Spleen (tissue), 11 donors: Measurements from ENCODE around the gene SIGLECL1. TPM values are rescaled to one million over a fixed set of nuclear protein-coding genes. Genes with fewer than 3 reads are reported as not detected.

Experiments
- DNase-seq: peaks from one replicate; pipeline ENCODE4 v3.0.0-alpha.2; 2020
- H3K27ac ChIP-seq, 8 donors: fragments of 200-600 bp; sonication (generic) in 7 of 8; 1 replicate in 4 of 8; 2 replicates in 4 of 8; pipeline versions ENCODE4 v1.5.0 to v1.8.0; 2016 to 2021; ENCODE audit warnings: inconsistent platforms in 4 of 8, mild to moderate bottlenecking in 4 of 8, moderate library complexity in 1 of 8
- H3K27me3 ChIP-seq, 7 donors: fragments of 200-600 bp; sonication (generic) in 6 of 7; replicated peaks in 1 of 7; 1 replicate in 4 of 7; 2 replicates in 3 of 7; pipeline versions ENCODE4 v1.5.0 to v1.8.0; 2016 to 2021; ENCODE audit warnings: inconsistent platforms in 3 of 7, mild to moderate bottlenecking in 1 of 7
- H3K36me3 ChIP-seq, 6 donors: fragments of 200-600 bp; sonication (generic) in 5 of 6; 1 replicate in 4 of 6; 2 replicates in 2 of 6; pipeline versions ENCODE4 v1.5.0 to v1.8.0; 2016 to 2021; ENCODE audit warnings: inconsistent platforms in 2 of 6
- H3K4me1 ChIP-seq, 6 donors: fragments of 200-600 bp; sonication (generic) in 5 of 6; 1 replicate in 3 of 6; 2 replicates in 3 of 6; pipeline versions ENCODE4 v1.5.0 to v1.8.0; 2016 to 2021; ENCODE audit warnings: inconsistent platforms in 3 of 6
- H3K4me3 ChIP-seq, 8 donors: fragments of 200-600 bp; sonication (generic) in 7 of 8; 1 replicate in 4 of 8; 2 replicates in 4 of 8; pipeline versions ENCODE4 v1.5.0 to v1.8.0; 2016 to 2021; ENCODE audit warnings: inconsistent platforms in 4 of 8, mild to moderate bottlenecking in 4 of 8, moderate library complexity in 2 of 8
- H3K9me3 ChIP-seq, 8 donors: fragments of 200-600 bp; sonication (generic) in 7 of 8; 1 replicate in 4 of 8; 2 replicates in 4 of 8; pipeline versions ENCODE4 v1.5.0 to v1.8.0; 2016 to 2021; ENCODE audit warnings: inconsistent platforms in 4 of 8
- CTCF ChIP-seq, 11 experiments: fragments of 200-600 bp in 7 of 11; fragments of 450-650 bp in 4 of 11; sonication (generic) in 4 of 11; IDR thresholded peaks in 8 of 11; conservative IDR thresholded peaks in 3 of 11; 1 replicate in 7 of 11; 2 replicates in 4 of 11; pipeline versions ENCODE4 v1.4.0 to v1.8.0; 2016 to 2021; ENCODE audit warnings: antibody characterized with exemption in 11 of 11, inconsistent platforms in 4 of 11, mild to moderate bottlenecking in 1 of 11
- POLR2A ChIP-seq, 3 donors: fragments of 450-650 bp; IDR thresholded peaks; one replicate each; pipeline ENCODE4 v1.5.1; 2017; ENCODE audit warnings: antibody characterized with exemption in 3 of 3, mild to moderate bottlenecking in 1 of 3
- POLR2AphosphoS5 ChIP-seq, 3 donors: sonication (generic); formaldehyde crosslinking; IDR thresholded peaks; one replicate each; pipeline ENCODE4 v1.5.1; 2017; ENCODE audit warnings: antibody characterized with exemption in 3 of 3
- WGBS, 5 donors: extraction: QIAGEN DNeasy Blood & Tissue Kit in 3 of 5; methylation state at CpG; one replicate each; pipeline versions ENCODE4 v1.1.5 to v1.1.7; 2013 to 2018; 5-methylcytosine and 5-hydroxymethylcytosine counted together
- intact Hi-C: fragments of 100-400 bp; cut with DNase I; formaldehyde crosslinking; loops from one replicate; pipeline ENCODE4 v1.15.0; 2023; ENCODE audit warnings: low total_unique reads
- polyA plus RNA-seq, 3 donors: library from polyadenylated mRNA; stranded (reverse); fragments of 200-250 nt; gene quantifications; one replicate each; pipeline ENCODE4 v1.2.1, GENCODE V29; 2013
- total RNA-seq, 7 donors: library from RNA; depleted of rRNA in 3 of 7; stranded (reverse); fragments of >200 nt in 3 of 7; fragmentation: NEBNext Ultra II Directional in 4 of 7; extraction: Animal tissue kit (Norgen Biotek cat#: 25700) in 4 of 7; gene quantifications; one replicate each; pipeline versions ENCODE4 v1.1.0 to v1.2.1, GENCODE V29; 2016 to 2021
- donor health status: healthy with polysubstance abuse.
- donor health status: DM: no; HTN: no; CAD: no; lungs with moderate emphysema.
- donor health status: DM: no; HTN: no; CAD: no.
- donor health status: Bipolar disorder and iron deficiency.
- donor health status: healthy.
- donor health status: DM: no; HTN: no; CAD: no.
- donor health status: DM: yes; HTN: yes; CAD: no.

Gene SIGLECL1
- total and polyA plus RNA-seq, 10 donors = 0.26 to 0.88 TPM; not detected in 8

GRCh38 chr19:51293571-51294210, 42.8 kb downstream of the SIGLECL1 start:
- H3K4me3 ChIP-seq = no peak overlapping the region
- H3K9me3 ChIP-seq = no peaks in the 10 kb centered on the region
- WGBS, 5 donors = 69 to 77% (median 75%) methylated on average over 12 to 14 of the region's 14 CpGs
- peaks cover 0 to 45% (median 10%) of the 10 kb centered on the region in 7 donors for H3K27me3 ChIP-seq
- intact Hi-C loops = no loop called here
- TF ChIP-seq POLR2AphosphoS5 (IDR thresholded peaks at IDR 0.05) (no peak), CTCF (IDR thresholded peaks at IDR 0.05 in 8 of 11, conservative IDR thresholded peaks at IDR 0.05 in 3 of 11) (no peak), POLR2A (IDR thresholded peaks at IDR 0.05) (no peak)
- H3K27ac ChIP-seq = no peak overlapping the region
- no peak for DNase-seq
- no peaks in the 10 kb centered on the region for H3K4me1 ChIP-seq
- H3K36me3 ChIP-seq = no peaks in the 10 kb centered on the region

GRCh38 chr19:51294211-51294976, 43.5 kb downstream of the SIGLECL1 start:
- TF ChIP-seq POLR2A (IDR thresholded peaks at IDR 0.05) (no peak), POLR2AphosphoS5 (IDR thresholded peaks at IDR 0.05) (no peak), CTCF (IDR thresholded peaks at IDR 0.05 in 8 of 11, conservative IDR thresholded peaks at IDR 0.05 in 3 of 11) (no peak)
- Histone ChIP-seq H3K36me3 (no peaks in the 10 kb centered on the region), H3K4me3 (no peak overlapping the region), H3K27me3 (peaks cover 0 to 45% (median 10%) of the 10 kb centered on the region in 7 donors), H3K27ac (no peak overlapping the region), H3K4me1 (no peaks in the 10 kb centered on the region), H3K9me3 (no peaks in the 10 kb centered on the region)
- intact Hi-C loops = no loop called here
- WGBS, 5 donors = 62 to 88% (median 78%) methylated on average over 21 to 23 of the region's 23 CpGs
- DNase-seq = no peak

DNA sequence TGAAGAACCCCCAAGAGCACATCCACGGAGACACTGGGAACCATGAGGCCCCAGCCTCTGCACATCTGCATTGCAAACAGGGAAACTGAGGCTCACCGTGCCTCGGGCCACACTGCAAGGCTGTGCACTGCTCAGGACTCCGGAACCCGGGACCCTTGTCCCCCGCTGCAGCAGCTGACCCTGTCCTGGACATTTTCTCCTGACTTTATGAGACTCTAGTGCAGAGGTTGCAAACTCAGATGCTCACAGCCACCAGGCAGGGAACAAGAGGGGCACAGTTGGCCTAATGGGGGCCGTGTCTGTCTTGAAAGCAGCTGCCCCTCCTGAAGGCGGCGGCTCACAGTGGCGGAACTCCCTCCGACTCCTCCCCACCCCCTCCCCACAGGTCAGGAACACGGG, 44.1 kb downstream of the SIGLECL1 start:
- Histone ChIP-seq H3K27ac (no peak overlapping the region), H3K4me3 (no peak overlapping the region), H3K27me3 (peaks cover 0 to 51% (median 10%) of the 10 kb centered on the region in 7 donors), H3K9me3 (no peaks in the 10 kb centered on the region), H3K4me1 (no peaks in the 10 kb centered on the region), H3K36me3 (no peaks in the 10 kb centered on the region)
- 61 to 79% (median 66%) methylated on average over 12 of the region's 12 CpGs for WGBS, 5 donors
- intact Hi-C loops = no loop called here
- no peak for TF ChIP-seq POLR2AphosphoS5 (IDR thresholded peaks at IDR 0.05)
- no peak for DNase-seq

GRCh38 chr19:51295382-51296126, 44.7 kb downstream of the SIGLECL1 start:
- Histone ChIP-seq H3K4me1 (no peaks in the 10 kb centered on the region), H3K27me3 (peaks cover 0 to 57% (median 10%) of the 10 kb centered on the region in 7 donors), H3K4me3 (no peak overlapping the region), H3K27ac (no peak overlapping the region), H3K36me3 (no peaks in the 10 kb centered on the region), H3K9me3 (no peaks in the 10 kb centered on the region)
- intact Hi-C loops = no loop called here
- no peak for DNase-seq
- TF ChIP-seq POLR2AphosphoS5 (IDR thresholded peaks at IDR 0.05) (no peak), CTCF (IDR thresholded peaks at IDR 0.05 in 8 of 11, conservative IDR thresholded peaks at IDR 0.05 in 3 of 11) (no peak), POLR2A (IDR thresholded peaks at IDR 0.05) (no peak)
- WGBS, 5 donors = 61 to 72% (median 68%) methylated on average over 15 of the region's 15 CpGs
